HCT116 (cell line): Measurements from ENCODE around the gene HSH2D. TPM values are rescaled to one million over a fixed set of nuclear protein-coding genes. Genes with fewer than 3 reads are reported as not detected.

Experiments
- ATAC-seq: fragments of 200-7000 bp; cut with Tn5 transposase; 2 replicates; pipeline ENCODE4 v1.9.1; 2020; ENCODE audit warnings: mild to moderate bottlenecking, moderate library complexity
- BruUV-seq: library from RNA; stranded (reverse); fragments of 400-500 nt; replicated peaks from 2 replicates; lab custom pipeline; 2021; lab: Mats Ljungman, UMichigan
- CTCF ChIA-PET: fragments of 300-600 bp; sonication (Branson Sonifier 250); formaldehyde crosslinking; loops from one replicate; lab custom pipeline; 2021; ENCODE audit warnings: antibody characterized with exemption; lab: Charles Lee
- POLR2A ChIA-PET: fragments of 300-600, 350-600 bp; sonication (Branson Sonifier 250); formaldehyde crosslinking; loops from one replicate; lab custom pipeline; 2021; ENCODE audit warnings: antibody characterized with exemption; lab: Charles Lee
- RAD21 ChIA-PET, 2 experiments: fragments of 300-600 bp; sonication (Branson Sonifier 250); formaldehyde crosslinking; loops; one replicate each; lab custom pipeline; 2023; ENCODE audit warnings: low total read pairs in 2 of 2; ENCODE audit not compliant: uncharacterized antibody in 2 of 2, unreplicated experiment in 2 of 2, low non-redundant PET in 1 of 2; lab: Charles Lee
- DNase-seq: peaks from one replicate; pipeline ENCODE4 v3.0.0-alpha.2; 2010; ENCODE audit warnings: low read depth, low spot score
- H2AFZ ChIP-seq: fragments of 200-600 bp; shearing (Covaris generic), sonication (generic); 2 replicates; pipeline ENCODE4 v1.6.1; 2017; ENCODE audit warnings: low read depth, mixed run types, mixed read lengths, antibody characterized with exemption, low read length; ENCODE audit not compliant: poor library complexity, severe bottlenecking
- H3K27ac ChIP-seq: 2 replicates; pipeline ENCODE4 v1.5.1; 2012; ENCODE audit warnings: low read depth, low read length
- H3K27me3 ChIP-seq: fragments of 200-600 bp; sonication (generic); 2 replicates; pipeline ENCODE4 v1.6.1; 2016; ENCODE audit warnings: mixed run types, low read length, mixed read lengths; ENCODE audit not compliant: insufficient read depth
- H3K36me3 ChIP-seq, 2 experiments: fragments of 200-500 bp in 1 of 2; fragments of 200-600 bp in 1 of 2; sonication (Bioruptor generic) in 1 of 2; sonication (generic) in 1 of 2; 2 replicates each; pipeline versions ENCODE4 v1.5.1 to v1.6.1; 2014 to 2016; ENCODE audit warnings: low read length in 2 of 2, inconsistent platforms in 1 of 2, mixed read lengths in 1 of 2, mixed run types in 1 of 2; ENCODE audit not compliant: insufficient read depth in 2 of 2, control insufficient read depth in 1 of 2
- H3K4me1 ChIP-seq, 2 experiments: fragments of 200-600 bp in 1 of 2; sonication (generic) in 1 of 2; 2 replicates each; pipeline versions ENCODE4 v1.5.1 to v1.6.1; 2012 to 2017; ENCODE audit warnings: low read length in 2 of 2, inconsistent platforms in 1 of 2, mild to moderate bottlenecking in 1 of 2, mixed read lengths in 1 of 2, mixed run types in 1 of 2, moderate library complexity in 1 of 2; ENCODE audit not compliant: insufficient read depth in 2 of 2, control insufficient read depth in 1 of 2
- H3K4me2 ChIP-seq: fragments of 200-600 bp; sonication (generic); 2 replicates; pipeline ENCODE4 v1.6.1; 2017; ENCODE audit warnings: mixed run types, low read length, mixed read lengths
- H3K4me3 ChIP-seq, 2 experiments: fragments of 200-600 bp in 1 of 2; sonication (generic) in 1 of 2; replicated peaks in 1 of 2; 2 replicates each; pipeline ENCODE4 v1.5.1; 2011 to 2016; ENCODE audit warnings: low read length in 2 of 2, control low read depth in 1 of 2, low read depth in 1 of 2, mild to moderate bottlenecking in 1 of 2, mixed read lengths in 1 of 2, mixed run types in 1 of 2
- H3K79me2 ChIP-seq: fragments of 200-600 bp; sonication (generic); 2 replicates; pipeline ENCODE4 v1.6.1; 2017; ENCODE audit warnings: mild to moderate bottlenecking, mixed run types, low read length, moderate library complexity, mixed read lengths; ENCODE audit not compliant: insufficient read depth
- H3K9ac ChIP-seq: fragments of 200-600 bp; sonication (generic); 2 replicates; pipeline ENCODE4 v1.6.1; 2016; ENCODE audit warnings: low read length, mixed read lengths
- H3K9me2 ChIP-seq: fragments of 200-600 bp; sonication (generic), shearing (Covaris generic); 2 replicates; pipeline ENCODE4 v1.6.1; 2017; ENCODE audit warnings: mixed run types, mild to moderate bottlenecking, moderate library complexity; ENCODE audit not compliant: insufficient read depth
- H3K9me3 ChIP-seq, 2 experiments: fragments of 200-500 bp in 1 of 2; fragments of 200-600 bp in 1 of 2; sonication (Bioruptor generic) in 1 of 2; sonication (generic) in 1 of 2; 2 replicates each; pipeline ENCODE4 v1.6.1; 2014 to 2017; ENCODE audit warnings: low read length in 2 of 2, mixed read lengths in 2 of 2, inconsistent platforms in 1 of 2, low read depth in 1 of 2, mild to moderate bottlenecking in 1 of 2, mixed run types in 1 of 2, moderate library complexity in 1 of 2; ENCODE audit not compliant: control insufficient read depth in 1 of 2, insufficient read depth in 1 of 2
- H4K20me1 ChIP-seq: fragments of 200-600 bp; sonication (generic), shearing (Covaris generic); 2 replicates; pipeline ENCODE4 v1.6.1; 2017; ENCODE audit warnings: mixed run types, mild to moderate bottlenecking, moderate library complexity; ENCODE audit not compliant: insufficient read depth
- CBX3 ChIP-seq: IDR thresholded peaks from 2 replicates; pipeline ENCODE4 v1.6.1; 2012; ENCODE audit warnings: low read depth
- CEBPB ChIP-seq: IDR thresholded peaks from 2 replicates; pipeline ENCODE4 v1.6.1; 2012; ENCODE audit warnings: low read depth
- EZH2 ChIP-seq: fragments of 200-600 bp; sonication (generic); IDR thresholded peaks from 2 replicates; pipeline ENCODE4 v1.6.1; 2017; ENCODE audit warnings: antibody characterized with exemption, mixed run types
- JUND ChIP-seq: IDR thresholded peaks from 2 replicates; pipeline ENCODE4 v1.6.1; 2012
- POLR2AphosphoS5 ChIP-seq: IDR thresholded peaks from 2 replicates; pipeline ENCODE4 v1.6.1; 2011; ENCODE audit warnings: mild to moderate bottlenecking, low read depth, low read length, moderate library complexity
- RAD21 ChIP-seq: IDR thresholded peaks from 2 replicates; pipeline ENCODE4 v1.6.1; 2012; ENCODE audit warnings: low read depth, mild to moderate bottlenecking
- SP1 ChIP-seq: IDR thresholded peaks from 2 replicates; pipeline ENCODE4 v1.6.1; 2012; ENCODE audit warnings: low read depth
- SRF ChIP-seq: IDR thresholded peaks from 2 replicates; pipeline ENCODE4 v1.6.1; 2012; ENCODE audit warnings: low read depth
- YY1 ChIP-seq: IDR thresholded peaks from 2 replicates; pipeline ENCODE4 v1.6.1; 2011; ENCODE audit warnings: low read length, low read depth, moderate library complexity, mild to moderate bottlenecking; ENCODE audit not compliant: insufficient replicate concordance; ENCODE audit errors: extremely low read depth
- ZNF274 ChIP-seq: fragments of 200-500 bp; sonication (Bioruptor generic); IDR thresholded peaks from 2 replicates; pipeline ENCODE4 v1.6.1; 2014; ENCODE audit warnings: mild to moderate bottlenecking, low read depth, low read length, inconsistent platforms
- intact Hi-C: fragments of 100-400 bp; cut with micrococcal nuclease; formaldehyde crosslinking; loops from 2 replicates; pipeline ENCODE4 v1.10.0; 2022
- total RNA-seq: library from RNA; stranded (reverse); gene quantifications from one replicate; pipeline ENCODE4 v1.2.1, GENCODE V29; 2021; ENCODE audit not compliant: unreplicated experiment
- TF ChIP-seq, protein P1 (sequence below): IDR thresholded peaks from 2 replicates; pipeline ENCODE4 v1.6.1; 2012; ENCODE audit warnings: low read depth
- TF ChIP-seq, protein P2 (sequence below): IDR thresholded peaks from 2 replicates; pipeline ENCODE4 v1.6.1; 2011; ENCODE audit warnings: mild to moderate bottlenecking, low read length, moderate library complexity; ENCODE audit not compliant: insufficient replicate concordance; ENCODE audit errors: extremely low read depth

Gene HSH2D
- total RNA-seq, 1 experiment from 2014 or later: 21.4 TPM

DNA sequence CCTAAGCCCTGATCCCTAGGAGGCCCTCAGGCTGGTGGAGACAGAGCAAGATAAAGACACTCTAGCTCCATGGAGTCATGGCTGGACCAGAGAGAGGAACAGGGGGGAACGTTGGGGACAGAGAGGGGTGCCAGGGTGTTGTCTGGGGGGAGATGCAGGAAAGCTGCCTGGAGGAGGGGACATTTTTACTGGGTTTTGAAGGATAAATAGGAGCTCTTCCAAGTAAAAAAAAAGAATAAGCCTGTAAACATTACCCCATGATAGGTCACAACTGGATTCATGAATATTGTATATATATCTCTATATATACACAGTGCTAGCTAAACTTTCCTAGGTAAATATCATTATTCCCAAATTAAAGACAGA lies 714 bp downstream of the HSH2D start:
- Histone ChIP-seq H3K27ac (peak overlapping the region; percentile 69), H3K4me3 (peak overlapping the region; percentile 61 to 71)

More for the DNA sequence above, 714 bp downstream of the HSH2D start:
- H3K4me2 ChIP-seq: peak overlapping the region; percentile 86
- no peaks in the 10 kb centered on the region for H3K9me2 ChIP-seq
- ChIA-PET RAD21 (interaction anchor here (0.5 to 1.3 kb wide), 3 partner anchors 8 to 78 kb away, joined by 4 to 7 read pairs (median 7); no protein-coding TSS in a partner anchor), POLR2A (interaction anchor here (0.7 to 1.2 kb wide), 3 partner anchors 12 to 22 kb away, joined by 3 to 6 read pairs (median 3); no protein-coding TSS in a partner anchor), CTCF (no interaction called here)
- no peaks in the 10 kb centered on the region for H3K27me3 ChIP-seq
- H3K9me3 ChIP-seq: no peaks in the 10 kb centered on the region
- H3K4me1 ChIP-seq: peaks cover 17 to 31% of the 10 kb centered on the region in 2 experiments
- no TSS peak for BruUV-seq
- intact Hi-C loops: no loop called here
- TF ChIP-seq CBX3 (no peak), YY1 (no peak), ZNF274 (no peak), RAD21 (no peak), SP1 (no peak), CEBPB (no peak), SRF (no peak), EZH2 (no peak), JUND (no peak), POLR2AphosphoS5 (no peak)
- TF ChIP-seq, protein P1, sequence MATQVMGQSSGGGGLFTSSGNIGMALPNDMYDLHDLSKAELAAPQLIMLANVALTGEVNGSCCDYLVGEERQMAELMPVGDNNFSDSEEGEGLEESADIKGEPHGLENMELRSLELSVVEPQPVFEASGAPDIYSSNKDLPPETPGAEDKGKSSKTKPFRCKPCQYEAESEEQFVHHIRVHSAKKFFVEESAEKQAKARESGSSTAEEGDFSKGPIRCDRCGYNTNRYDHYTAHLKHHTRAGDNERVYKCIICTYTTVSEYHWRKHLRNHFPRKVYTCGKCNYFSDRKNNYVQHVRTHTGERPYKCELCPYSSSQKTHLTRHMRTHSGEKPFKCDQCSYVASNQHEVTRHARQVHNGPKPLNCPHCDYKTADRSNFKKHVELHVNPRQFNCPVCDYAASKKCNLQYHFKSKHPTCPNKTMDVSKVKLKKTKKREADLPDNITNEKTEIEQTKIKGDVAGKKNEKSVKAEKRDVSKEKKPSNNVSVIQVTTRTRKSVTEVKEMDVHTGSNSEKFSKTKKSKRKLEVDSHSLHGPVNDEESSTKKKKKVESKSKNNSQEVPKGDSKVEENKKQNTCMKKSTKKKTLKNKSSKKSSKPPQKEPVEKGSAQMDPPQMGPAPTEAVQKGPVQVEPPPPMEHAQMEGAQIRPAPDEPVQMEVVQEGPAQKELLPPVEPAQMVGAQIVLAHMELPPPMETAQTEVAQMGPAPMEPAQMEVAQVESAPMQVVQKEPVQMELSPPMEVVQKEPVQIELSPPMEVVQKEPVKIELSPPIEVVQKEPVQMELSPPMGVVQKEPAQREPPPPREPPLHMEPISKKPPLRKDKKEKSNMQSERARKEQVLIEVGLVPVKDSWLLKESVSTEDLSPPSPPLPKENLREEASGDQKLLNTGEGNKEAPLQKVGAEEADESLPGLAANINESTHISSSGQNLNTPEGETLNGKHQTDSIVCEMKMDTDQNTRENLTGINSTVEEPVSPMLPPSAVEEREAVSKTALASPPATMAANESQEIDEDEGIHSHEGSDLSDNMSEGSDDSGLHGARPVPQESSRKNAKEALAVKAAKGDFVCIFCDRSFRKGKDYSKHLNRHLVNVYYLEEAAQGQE: no peak
- TF ChIP-seq, protein P2, sequence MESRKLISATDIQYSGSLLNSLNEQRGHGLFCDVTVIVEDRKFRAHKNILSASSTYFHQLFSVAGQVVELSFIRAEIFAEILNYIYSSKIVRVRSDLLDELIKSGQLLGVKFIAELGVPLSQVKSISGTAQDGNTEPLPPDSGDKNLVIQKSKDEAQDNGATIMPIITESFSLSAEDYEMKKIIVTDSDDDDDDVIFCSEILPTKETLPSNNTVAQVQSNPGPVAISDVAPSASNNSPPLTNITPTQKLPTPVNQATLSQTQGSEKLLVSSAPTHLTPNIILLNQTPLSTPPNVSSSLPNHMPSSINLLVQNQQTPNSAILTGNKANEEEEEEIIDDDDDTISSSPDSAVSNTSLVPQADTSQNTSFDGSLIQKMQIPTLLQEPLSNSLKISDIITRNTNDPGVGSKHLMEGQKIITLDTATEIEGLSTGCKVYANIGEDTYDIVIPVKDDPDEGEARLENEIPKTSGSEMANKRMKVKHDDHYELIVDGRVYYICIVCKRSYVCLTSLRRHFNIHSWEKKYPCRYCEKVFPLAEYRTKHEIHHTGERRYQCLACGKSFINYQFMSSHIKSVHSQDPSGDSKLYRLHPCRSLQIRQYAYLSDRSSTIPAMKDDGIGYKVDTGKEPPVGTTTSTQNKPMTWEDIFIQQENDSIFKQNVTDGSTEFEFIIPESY: no peak
- H3K79me2 ChIP-seq: peaks cover 9% of the 10 kb centered on the region; the same call in 1 of the 2 replicates
- H4K20me1 ChIP-seq: no peaks in the 10 kb centered on the region
- peak; percentile 25 for ATAC-seq
- no peak for DNase-seq
- peak overlapping the region; percentile 73 for H3K9ac ChIP-seq
- H3K36me3 ChIP-seq: no peaks in the 10 kb centered on the region
- H2AFZ ChIP-seq: no peak overlapping the region
